GM21447 (cell line): ENCODE measurements around the gene CENPX.

Experiments used
- ATAC-seq: cut with Tn5 transposase; IDR thresholded peaks from one replicate; pipeline ENCODE4 v1.9.1; 2021; ENCODE audit not compliant: unreplicated experiment

The CENPX gene

GRCh38 chr17:82000803-82001570, 21.7 kb downstream of the CENPX start:
- ATAC-seq = no peak

- no peak for ATAC-seq
Measured at GRCh38 chr17:81999976-82000802, 22.5 kb downstream of the CENPX start.

DNA sequence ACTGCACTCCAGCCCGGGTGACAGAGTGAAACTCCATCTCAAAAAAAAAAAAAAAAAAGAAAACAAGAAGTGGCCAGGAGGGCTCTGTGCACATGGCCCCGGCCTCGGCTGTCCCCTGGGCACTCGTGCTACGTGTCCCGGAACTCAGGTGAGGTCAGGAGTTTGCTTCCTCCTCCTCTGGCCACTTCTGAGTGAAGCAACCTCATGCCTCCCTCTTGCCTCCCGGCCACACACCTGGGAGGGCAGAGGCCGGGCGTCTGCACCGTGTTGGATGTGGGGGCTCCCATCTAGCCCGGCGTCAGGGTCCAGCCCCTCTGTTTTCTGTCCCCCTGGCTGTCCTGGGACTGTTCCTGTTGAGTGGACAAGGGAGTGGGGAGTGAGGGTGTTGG, 23.1 kb downstream of the CENPX start:
- ATAC-seq = no peak

GRCh38 chr17:81998691-81999438, 23.8 kb downstream of the CENPX start:
- no peak for ATAC-seq

DNA sequence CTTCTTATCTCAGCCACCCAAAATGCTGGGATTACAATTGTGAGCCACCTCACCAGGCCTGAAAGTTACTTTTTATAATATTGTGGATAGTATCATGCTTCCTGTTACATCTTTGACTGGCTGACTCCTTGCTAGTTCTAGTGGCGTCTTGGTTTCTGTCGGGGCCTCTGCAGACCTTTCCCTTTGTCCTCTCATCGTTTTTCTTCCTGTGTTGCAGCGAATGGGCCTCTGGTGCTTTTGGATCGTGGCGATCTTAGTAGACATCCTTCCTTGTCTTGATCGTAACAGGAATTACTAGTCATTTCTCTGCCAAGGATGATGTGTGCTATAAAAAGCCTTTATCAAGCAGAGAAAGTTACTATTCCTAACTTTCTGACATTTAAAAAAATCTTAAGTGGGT, 24.5 kb downstream of the CENPX start:
- ATAC-seq = no peak

DNA sequence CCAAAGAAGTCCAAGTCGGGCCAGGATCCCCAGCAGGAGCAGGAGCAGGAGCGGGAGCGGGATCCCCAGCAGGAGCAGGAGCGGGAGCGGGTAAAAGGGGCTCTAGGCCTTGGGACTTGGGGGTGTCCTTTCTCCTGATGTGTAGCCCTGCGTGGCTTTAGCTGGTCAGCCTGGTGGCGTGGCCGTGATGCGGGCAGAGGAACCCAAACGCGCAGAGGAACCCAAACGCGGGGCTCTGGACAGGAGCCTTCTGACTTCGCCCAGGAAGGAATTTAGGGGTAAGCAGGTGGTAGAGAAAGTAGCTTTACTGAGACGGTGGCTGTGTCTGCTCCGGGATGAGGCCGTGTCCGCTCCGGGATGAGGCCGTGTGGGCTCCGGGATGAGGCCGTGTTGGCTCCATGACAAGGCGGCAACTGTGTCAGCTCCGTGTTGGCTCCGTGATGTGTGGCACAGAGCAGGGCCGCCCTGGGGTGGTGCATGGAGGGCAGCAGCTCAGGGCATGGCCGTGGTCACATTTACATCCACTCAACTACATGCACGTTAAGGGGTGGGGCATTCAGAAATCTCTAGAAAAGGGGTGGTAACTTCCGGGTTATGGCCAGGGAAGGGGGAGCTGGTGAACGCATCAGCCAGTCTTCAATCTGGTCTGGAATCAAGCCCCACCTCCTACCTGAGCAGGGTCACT, 25.8 kb downstream of the CENPX start:
- no peak for ATAC-seq

- ATAC-seq = no peak
Measured at GRCh38 chr17:81996232-81996756, 26.4 kb downstream of the CENPX start.

DNA sequence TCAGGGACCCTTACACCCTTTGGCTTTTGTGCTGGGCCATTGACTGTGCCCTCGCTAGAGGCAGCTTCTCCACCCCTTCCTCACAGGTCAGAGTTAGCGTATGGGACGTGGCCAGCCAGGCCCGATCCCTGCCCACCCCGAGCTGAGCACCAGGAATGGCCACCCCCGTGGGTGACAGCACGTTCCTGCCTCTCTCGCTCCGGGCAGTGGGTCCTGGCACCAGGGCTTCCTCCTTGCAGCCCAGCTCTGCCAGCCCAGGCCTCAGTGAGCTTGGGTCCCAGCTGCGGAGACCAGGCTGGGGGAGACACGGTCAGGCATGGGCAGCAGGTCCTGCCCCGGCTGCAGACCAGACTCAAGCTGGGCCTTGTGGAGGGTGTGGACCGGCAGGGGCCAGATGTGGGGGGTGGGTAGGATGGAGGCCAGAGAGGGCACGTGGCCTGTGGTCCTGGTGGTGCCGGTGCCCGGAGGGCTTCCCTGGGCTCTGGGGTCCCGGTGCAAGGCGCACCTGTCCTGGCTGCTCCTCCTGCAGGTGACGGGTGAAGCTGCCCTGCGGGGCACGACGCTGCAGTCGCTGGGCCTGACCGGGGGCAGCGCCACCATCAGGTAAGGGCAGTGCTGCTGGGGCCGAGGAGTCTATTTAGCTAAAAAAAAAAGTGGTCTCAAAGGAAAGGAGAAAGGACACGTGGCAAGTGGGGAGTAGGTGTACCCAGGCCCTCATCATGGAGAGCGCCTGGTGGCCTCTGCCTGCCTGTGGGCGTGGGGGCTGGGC, 27.0 kb downstream of the CENPX start:
- ATAC-seq = no peak

DNA sequence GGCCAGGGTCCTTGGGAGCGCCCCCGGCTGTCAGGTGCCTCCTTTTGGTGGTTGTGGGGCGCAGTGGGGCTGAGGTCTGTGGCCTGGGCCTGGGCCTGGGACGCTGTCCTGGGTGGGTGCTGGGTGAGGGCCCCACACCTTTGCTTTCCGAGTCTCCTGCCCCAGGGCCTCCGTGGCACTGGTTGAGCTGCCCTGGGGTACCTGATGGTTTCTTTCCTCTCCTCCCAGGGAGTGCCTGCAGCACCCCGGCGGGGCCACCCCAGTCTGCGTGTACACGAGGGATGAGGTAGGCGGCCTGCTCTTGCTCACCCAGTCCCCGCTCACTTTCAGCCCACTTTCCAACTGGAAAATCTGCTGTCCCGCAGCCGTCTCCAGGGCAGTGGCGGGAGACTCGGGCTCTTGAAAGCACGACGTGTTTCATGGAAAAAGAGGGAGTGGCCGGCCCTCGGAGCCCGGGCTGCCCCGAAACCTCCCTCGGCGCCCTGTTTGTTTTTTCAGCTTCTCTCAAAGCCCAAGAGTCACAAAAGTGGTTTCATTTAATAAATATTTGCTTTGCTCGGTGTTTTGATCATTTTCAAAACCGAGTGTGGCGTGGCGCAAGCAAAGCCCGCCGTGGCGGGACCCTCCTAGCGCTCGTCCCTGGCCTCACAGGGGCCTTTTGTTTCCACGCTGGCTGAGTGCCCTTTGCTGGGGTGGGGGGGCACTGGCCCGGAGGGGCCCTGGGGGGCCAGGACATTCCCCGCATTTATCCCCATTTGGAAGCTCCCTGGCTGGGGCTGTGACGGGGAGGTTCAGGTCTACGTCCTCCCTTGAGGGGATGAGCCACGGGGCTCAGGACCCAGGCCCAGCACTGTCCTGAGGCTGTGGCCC, 27.9 kb downstream of the CENPX start:
- ATAC-seq = no peak

GRCh38 chr17:81993729-81994592, 28.7 kb downstream of the CENPX start:
- ATAC-seq = no peak

GRCh38 chr17:81992306-81993102, 30.2 kb downstream of the CENPX start:
- ATAC-seq = no peak

GRCh38 chr17:81991684-81992305, 30.9 kb downstream of the CENPX start:
- no peak for ATAC-seq

DNA sequence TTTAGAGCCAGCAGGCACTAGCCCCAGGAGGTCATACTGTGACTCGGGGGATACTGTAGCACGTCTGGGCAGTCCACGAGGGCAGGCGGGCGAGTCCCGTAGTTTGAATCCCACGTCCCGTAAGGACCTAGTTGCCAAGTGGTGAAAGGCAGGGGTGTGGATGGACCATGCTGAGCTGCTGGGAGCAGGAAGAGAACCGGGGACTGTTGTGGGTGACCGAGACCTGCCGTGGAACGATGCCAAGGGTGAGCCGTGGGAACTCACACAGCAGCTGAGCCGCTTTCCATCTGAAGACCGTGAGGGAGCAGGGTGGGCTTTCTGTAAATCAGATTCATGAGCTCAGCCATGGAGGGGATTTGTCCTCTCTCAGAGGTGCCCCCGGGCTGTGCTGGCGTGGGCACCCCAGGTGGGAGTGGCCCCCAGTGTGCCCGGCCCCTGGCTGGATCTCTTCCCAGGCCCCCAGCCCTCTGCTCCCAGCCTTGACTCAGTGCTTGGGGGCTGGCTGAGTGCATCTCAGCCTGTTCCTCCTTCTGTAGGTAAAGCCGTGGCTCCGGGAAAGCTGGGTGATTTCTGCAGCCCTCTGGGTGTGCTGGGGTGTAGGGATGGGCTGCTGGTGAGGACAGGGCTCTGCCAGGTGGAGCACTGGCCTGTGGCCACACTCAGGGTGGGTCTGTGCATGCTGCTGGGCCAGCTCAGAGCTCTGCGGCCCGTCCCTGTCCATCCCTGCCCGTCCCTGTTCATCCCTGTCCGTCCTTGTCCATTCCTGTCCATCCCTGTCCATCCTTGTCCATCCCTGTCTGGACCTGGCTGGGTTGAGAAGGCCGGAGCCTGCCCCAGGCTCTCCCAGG, 31.6 kb downstream of the CENPX start:
- no peak for ATAC-seq

DNA sequence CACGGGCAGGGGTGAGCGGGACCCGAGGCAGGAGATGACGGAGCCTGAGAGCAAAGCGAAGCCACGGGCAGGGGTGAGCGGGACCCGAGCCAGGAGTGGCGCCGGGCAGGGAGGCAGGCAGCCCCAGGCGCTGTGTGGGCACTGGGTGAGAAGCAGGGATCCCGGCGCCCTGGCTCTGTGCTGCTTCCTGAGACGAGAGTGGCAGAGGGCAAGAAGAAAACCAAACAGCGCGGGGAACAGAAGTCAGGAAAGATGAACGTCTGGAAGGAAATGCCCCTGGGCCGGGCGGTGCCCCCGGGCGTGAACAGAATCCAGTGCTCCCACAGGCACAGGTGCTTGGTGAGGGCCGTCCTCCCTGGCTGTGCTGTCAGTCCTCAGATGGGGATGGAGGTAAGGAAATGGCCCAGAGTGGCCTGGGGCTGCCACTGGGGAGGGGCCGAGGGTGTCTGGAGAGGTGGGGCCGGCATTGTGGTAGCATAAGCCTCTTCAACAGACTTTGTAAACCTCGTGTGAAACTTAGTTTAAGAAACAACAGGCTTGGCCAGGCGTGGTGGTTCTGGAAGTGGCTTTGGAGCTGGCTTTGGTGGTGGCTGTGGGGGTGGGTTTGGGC, 35.4 kb downstream of the CENPX start:
- no peak for ATAC-seq

DNA sequence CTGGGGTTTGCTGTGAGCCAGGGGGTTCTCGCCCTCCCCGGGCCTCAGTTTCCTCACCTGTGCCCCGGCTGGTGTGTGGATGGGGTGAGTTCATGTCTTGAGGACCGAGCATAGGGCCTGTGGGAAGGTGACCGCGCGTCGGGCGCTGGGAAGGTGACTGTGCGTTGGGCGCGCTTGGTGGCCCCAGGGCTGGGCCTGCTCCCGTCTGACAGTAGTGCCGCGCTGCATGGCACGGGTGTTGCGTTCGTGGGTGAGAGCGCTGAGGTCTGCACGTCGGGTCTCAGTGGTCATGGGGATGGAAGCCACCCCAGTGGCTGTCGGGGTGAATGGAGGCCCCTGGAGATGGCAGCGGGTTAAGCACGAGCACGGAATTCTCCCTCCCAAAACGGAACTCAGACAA, 36.1 kb downstream of the CENPX start:
- no peak for ATAC-seq
